Gastrocnemius medialis (tissue), 4 donors: ENCODE measurements around the gene ZCCHC18.

Experiments
- POLR2A ChIP-seq, 2 donors: fragments of 450-650 bp; IDR thresholded peaks; one replicate each; pipeline ENCODE4 v1.6.1; 2017; ENCODE audit warnings: antibody characterized with exemption in 2 of 2, mild to moderate bottlenecking in 2 of 2, moderate library complexity in 2 of 2
- TF ChIP-seq, protein P1 (sequence below), 5 experiments: fragments of 450-650 bp in 3 of 5; fragments of 200-600 bp in 2 of 5; sonication (generic) in 2 of 5; IDR thresholded peaks in 4 of 5; conservative IDR thresholded peaks in 1 of 5; 1 replicate in 4 of 5; 2 replicates in 1 of 5; pipeline ENCODE4 v1.5.1; 2016 to 2019; ENCODE audit warnings: antibody characterized with exemption in 5 of 5, mild to moderate bottlenecking in 3 of 5, moderate library complexity in 3 of 5

DNA sequence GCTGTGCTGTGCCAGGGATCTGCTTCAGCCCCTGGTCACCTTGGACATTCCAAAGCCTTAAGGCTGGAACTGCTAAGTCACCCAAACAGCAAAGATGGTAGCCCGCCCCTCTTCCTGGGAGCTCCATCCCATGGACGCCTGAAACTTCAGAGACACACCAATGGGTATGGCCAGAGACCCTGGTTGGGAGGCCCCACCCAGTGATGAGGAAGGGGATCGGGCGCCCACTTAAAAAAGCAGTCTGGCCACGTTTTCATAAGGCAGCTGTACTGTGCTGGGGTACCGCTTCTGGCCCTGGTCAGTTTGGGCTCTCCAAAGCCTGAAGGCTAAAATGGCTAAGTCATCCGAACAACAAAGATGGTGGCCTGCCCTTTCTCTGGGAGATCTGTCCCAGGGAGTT, 26.8 kb upstream of the ZCCHC18 start:
- TF ChIP-seq, protein P1, sequence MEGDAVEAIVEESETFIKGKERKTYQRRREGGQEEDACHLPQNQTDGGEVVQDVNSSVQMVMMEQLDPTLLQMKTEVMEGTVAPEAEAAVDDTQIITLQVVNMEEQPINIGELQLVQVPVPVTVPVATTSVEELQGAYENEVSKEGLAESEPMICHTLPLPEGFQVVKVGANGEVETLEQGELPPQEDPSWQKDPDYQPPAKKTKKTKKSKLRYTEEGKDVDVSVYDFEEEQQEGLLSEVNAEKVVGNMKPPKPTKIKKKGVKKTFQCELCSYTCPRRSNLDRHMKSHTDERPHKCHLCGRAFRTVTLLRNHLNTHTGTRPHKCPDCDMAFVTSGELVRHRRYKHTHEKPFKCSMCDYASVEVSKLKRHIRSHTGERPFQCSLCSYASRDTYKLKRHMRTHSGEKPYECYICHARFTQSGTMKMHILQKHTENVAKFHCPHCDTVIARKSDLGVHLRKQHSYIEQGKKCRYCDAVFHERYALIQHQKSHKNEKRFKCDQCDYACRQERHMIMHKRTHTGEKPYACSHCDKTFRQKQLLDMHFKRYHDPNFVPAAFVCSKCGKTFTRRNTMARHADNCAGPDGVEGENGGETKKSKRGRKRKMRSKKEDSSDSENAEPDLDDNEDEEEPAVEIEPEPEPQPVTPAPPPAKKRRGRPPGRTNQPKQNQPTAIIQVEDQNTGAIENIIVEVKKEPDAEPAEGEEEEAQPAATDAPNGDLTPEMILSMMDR (IDR thresholded peaks at IDR 0.05 in 4 of 5, conservative IDR thresholded peaks at IDR 0.05 in 1 of 5) = no peak
- no peak for TF ChIP-seq POLR2A (IDR thresholded peaks at IDR 0.05)
